BJ (cell line): Measurements from ENCODE around the gene GATA2. TPM values are rescaled to one million over a fixed set of nuclear protein-coding genes. Genes with fewer than 3 reads are reported as not detected.

ENCODE experiments used
- CTCF ChIA-PET: fragments of 350-600 bp; formaldehyde crosslinking; extraction: SDS; loops from one replicate; lab custom pipeline; 2021; ENCODE audit warnings: antibody characterized with exemption, inconsistent platforms; lab: Yijun Ruan, JAX
- POLR2A ChIA-PET: fragments of 300-600 bp; sonication (Branson Sonifier 250); formaldehyde crosslinking; extraction: SDS; loops from one replicate; lab custom pipeline; 2021; ENCODE audit warnings: antibody characterized with exemption; lab: Charles Lee
- DNase-seq: peaks from one replicate; pipeline ENCODE4 v3.0.0-alpha.2; 2011; ENCODE audit warnings: low read depth
- H3K27me3 ChIP-seq: 2 replicates; pipeline ENCODE4 v1.6.0; 2011; ENCODE audit warnings: low read length; ENCODE audit not compliant: control insufficient read depth, insufficient read depth
- H3K36me3 ChIP-seq: 2 replicates; pipeline ENCODE4 v1.5.1; 2011; ENCODE audit warnings: low read length; ENCODE audit not compliant: control insufficient read depth, insufficient read depth
- H3K4me3 ChIP-seq: 2 replicates; pipeline ENCODE4 v1.5.1; 2011; ENCODE audit warnings: low read depth, mild to moderate bottlenecking, control low read depth, low read length
- polyA plus RNA-seq: library from polyadenylated mRNA; depleted of rRNA; stranded (reverse); fragments of >200 nt; gene quantifications from 2 replicates; pipeline ENCODE4 v1.2.3, GENCODE V29; 2011
- TF ChIP-seq, protein P1 (sequence below): IDR thresholded peaks from 2 replicates; pipeline ENCODE4 v1.5.1; 2011; ENCODE audit warnings: low read depth, mild to moderate bottlenecking, control low read depth, inconsistent platforms, low read length, moderate library complexity; ENCODE audit not compliant: insufficient read depth

The GATA2 gene
- polyA plus RNA-seq, 1 experiment = 13.4 TPM

DNA sequence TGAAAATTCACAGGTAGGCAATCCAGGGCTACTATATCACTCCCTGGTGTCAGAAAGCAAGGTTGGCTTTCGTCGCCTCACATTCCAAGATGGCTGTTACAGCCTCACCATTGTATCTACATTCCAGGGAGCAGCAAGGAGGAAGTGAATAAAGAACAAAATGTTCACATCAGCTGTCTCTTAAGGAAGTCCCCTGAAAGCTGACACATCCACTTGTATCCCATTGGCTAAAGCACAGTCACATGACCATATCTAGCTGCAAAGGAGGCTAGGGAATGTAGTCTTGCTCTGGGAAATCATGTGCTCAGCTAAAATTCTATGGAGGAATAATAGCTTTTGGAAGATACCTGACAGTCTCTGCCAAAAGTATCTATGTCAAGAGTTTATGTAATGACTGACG lies 12.8 kb upstream of the GATA2 start:
- Histone ChIP-seq H3K4me3 (no peak overlapping the region), H3K36me3 (no peaks in the 10 kb centered on the region; the same call in 1 of the 2 replicates), H3K27me3 (no peaks in the 10 kb centered on the region)
- ChIA-PET POLR2A (no interaction called here), CTCF (interaction anchor here (0.6 to 3.4 kb wide), 6 partner anchors 8 to 410 kb away, joined by 3 to 12 read pairs (median 4); no protein-coding TSS in a partner anchor)
- DNase-seq = no peak
- TF ChIP-seq, protein P1, sequence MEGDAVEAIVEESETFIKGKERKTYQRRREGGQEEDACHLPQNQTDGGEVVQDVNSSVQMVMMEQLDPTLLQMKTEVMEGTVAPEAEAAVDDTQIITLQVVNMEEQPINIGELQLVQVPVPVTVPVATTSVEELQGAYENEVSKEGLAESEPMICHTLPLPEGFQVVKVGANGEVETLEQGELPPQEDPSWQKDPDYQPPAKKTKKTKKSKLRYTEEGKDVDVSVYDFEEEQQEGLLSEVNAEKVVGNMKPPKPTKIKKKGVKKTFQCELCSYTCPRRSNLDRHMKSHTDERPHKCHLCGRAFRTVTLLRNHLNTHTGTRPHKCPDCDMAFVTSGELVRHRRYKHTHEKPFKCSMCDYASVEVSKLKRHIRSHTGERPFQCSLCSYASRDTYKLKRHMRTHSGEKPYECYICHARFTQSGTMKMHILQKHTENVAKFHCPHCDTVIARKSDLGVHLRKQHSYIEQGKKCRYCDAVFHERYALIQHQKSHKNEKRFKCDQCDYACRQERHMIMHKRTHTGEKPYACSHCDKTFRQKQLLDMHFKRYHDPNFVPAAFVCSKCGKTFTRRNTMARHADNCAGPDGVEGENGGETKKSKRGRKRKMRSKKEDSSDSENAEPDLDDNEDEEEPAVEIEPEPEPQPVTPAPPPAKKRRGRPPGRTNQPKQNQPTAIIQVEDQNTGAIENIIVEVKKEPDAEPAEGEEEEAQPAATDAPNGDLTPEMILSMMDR = no peak

DNA sequence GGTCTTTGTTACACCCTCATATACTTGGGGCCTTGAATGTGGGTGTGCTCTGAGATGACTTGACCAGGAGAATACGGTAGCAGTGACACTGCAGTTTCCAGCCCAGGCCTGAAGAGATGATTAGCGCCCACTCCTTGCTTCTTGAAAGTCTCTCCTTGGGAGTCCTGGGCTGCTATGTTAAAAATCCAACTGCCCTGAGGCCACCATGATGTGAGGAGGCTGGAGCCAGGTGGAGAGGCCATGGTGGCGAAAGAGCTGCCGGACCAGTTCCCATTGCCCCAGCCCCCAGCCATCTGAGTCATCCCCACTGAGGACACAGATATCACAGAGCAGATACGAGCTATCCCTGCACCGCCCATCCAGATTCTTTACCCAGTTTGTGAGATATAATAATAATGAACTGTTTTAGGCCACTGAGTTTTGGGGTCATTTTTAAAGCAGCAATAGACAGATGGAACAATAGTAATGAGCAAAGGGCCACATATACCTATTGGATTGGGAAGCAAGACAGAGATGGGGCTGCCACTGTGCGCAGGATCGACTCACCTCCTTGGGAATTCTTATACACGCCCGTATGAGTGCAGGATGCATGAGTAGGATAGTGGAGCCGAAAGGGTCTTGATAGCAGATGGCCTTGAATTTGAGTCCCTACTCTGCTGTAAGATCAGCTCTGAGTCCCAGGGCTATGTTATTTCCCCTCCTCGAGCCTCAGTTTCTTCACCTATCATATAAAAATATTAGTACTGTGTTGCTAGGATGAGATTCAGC lies 12.1 kb upstream of the GATA2 start:
- ChIA-PET CTCF (interaction anchor here (0.6 to 3.4 kb wide), 5 partner anchors 8 to 410 kb away, joined by 3 to 10 read pairs (median 3); no protein-coding TSS in a partner anchor), POLR2A (no interaction called here)
- TF ChIP-seq, protein P1 = no peak

DNA sequence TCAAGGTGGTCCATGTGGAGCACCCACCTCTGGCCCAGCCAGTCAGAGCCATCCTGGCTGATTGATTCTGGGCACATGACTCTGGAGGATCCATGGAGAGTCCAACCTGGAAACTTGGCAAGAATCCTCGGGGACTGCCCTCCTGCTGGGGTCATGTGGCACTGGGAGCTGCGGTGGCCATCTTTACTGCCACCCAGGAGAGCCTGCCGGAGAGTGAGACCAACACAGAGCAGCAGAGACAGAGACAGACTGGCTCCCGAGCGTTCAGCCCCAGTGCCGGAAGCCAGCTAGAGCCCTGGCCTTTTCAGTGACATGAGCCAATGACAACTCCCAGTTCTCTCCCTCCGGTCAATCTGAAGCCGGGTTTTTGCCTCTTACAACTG lies 11.5 kb upstream of the GATA2 start:
- ChIA-PET POLR2A (no interaction called here), CTCF (interaction anchor here (1.3 to 3.4 kb wide), 3 partner anchors 79 to 409 kb away, joined by 4 to 10 read pairs (median 6); no protein-coding TSS in a partner anchor)
- Histone ChIP-seq H3K27me3 (no peaks in the 10 kb centered on the region), H3K4me3 (no peak overlapping the region), H3K36me3 (no peaks in the 10 kb centered on the region; the same call in 1 of the 2 replicates)
- DNase-seq = no peak
- TF ChIP-seq, protein P1 = no peak

More for the DNA sequence above, 12.1 kb upstream of the GATA2 start:
- Histone ChIP-seq H3K27me3 (no peaks in the 10 kb centered on the region), H3K36me3 (no peaks in the 10 kb centered on the region; the same call in 1 of the 2 replicates), H3K4me3 (no peak overlapping the region)
- no peak for DNase-seq

DNA sequence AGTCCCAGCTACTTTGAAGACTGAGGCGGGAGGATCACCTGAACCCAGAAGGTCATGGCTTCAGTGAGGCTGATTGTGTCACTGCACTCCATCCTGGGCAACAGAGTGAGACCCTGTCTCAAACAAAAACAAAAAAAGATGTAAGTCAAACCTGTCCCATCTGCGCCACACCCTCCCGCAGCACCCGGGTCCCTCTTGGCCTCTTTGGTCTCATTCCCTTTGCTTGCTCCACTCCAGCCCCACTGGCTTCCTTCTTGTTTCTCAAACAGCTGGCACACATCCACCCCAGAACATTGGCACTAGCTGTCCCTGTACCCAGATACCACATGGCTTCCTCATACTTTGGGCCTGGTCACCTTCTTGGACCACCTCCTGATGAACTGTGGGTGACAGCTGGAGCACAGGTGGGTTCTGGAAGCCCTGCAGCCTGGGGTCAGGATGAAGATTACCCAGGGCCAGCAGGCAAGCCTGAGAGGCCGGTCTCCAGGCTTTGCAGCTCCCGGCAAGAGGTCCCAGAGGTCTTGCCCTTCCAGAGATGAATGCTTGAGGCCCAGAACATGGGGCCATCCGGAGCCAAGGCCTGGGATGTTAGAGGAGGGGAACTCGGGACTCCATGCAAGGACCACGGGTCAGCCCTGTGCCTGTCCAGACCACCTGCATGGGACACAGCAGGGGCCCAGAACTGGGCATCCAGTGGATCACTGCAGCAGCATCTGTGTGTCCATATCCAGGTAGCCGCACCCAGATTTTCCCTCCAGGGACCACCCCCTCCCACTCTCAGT lies 10.9 kb upstream of the GATA2 start:
- CTCF ChIA-PET = interaction anchor here (0.9 to 1.7 kb wide), 4 partner anchors 9 to 409 kb away, joined by 3 to 6 read pairs (median 4); no protein-coding TSS in a partner anchor

More for the DNA sequence above, 10.9 kb upstream of the GATA2 start:
- Histone ChIP-seq H3K27me3 (no peaks in the 10 kb centered on the region), H3K4me3 (no peak overlapping the region), H3K36me3 (peaks cover 2% of the 10 kb centered on the region; the same call in 1 of the 2 replicates)
- no peak for DNase-seq
- TF ChIP-seq, protein P1 = no peak
- POLR2A ChIA-PET = no interaction called here
